HepG2 (cell line): ENCODE measurements around the gene CDK2AP2. TPM values are rescaled to one million over a fixed set of nuclear protein-coding genes. Genes with fewer than 3 reads are reported as not detected.

Experiments
- ATAC-seq: fragments of 200-7000 bp; cut with Tn5 transposase; 3 replicates; pipeline ENCODE4 v1.9.1; 2020; ENCODE audit warnings: mild to moderate bottlenecking, moderate library complexity
- BruUV-seq: library from RNA; stranded (reverse); fragments of 400-500 nt; replicated peaks from 2 replicates; lab custom pipeline; 2021; lab: Mats Ljungman, UMichigan
- CTCF ChIA-PET: fragments of 300-600 bp; formaldehyde crosslinking; extraction: SDS; loops from one replicate; lab custom pipeline; 2021; ENCODE audit warnings: low total read pairs, inconsistent platforms, low intra/inter-chr PET ratio; lab: Yijun Ruan, JAX
- POLR2A ChIA-PET: fragments of 350-600 bp; sonication (Branson Sonifier 250); formaldehyde crosslinking; loops from one replicate; lab custom pipeline; 2020; ENCODE audit warnings: antibody characterized with exemption, inconsistent platforms; lab: Yijun Ruan, JAX
- DNase-seq: peaks from one replicate; pipeline ENCODE4 v3.0.0-alpha.2; 2015; ENCODE audit warnings: low spot score
- FAIRE-seq: peaks from 3 replicates; lab custom pipeline; 2011; peaks lifted over from hg19 to GRCh38; lab: Jason Lieb, UNC
- H2AFZ ChIP-seq: one replicate; pipeline ENCODE4 v1.6.1; 2011; ENCODE audit warnings: low read length, inconsistent platforms
- H3K27ac ChIP-seq: fragments of 300-600 bp; 3 replicates; pipeline ENCODE4 v1.8.0; 2011; ENCODE audit warnings: mixed run types, mild to moderate bottlenecking, mixed read lengths, low read length, inconsistent platforms; ENCODE audit not compliant: insufficient read depth; ENCODE audit errors: extremely low read length
- H3K27me3 ChIP-seq, 2 experiments: fragments of 200-600 bp in 1 of 2; 2 replicates in 1 of 2; 3 replicates in 1 of 2; pipeline versions ENCODE4 v1.6.0 to v1.8.0; 2011; ENCODE audit warnings: low read length in 2 of 2, mild to moderate bottlenecking in 2 of 2, moderate library complexity in 2 of 2, inconsistent platforms in 1 of 2; ENCODE audit not compliant: insufficient read depth in 2 of 2, control insufficient read depth in 1 of 2
- H3K36me3 ChIP-seq, 2 experiments: fragments of 200-600 bp in 1 of 2; replicated peaks in 1 of 2; 2 replicates in 1 of 2; 3 replicates in 1 of 2; pipeline versions ENCODE4 v1.5.1 to v1.8.0; 2011; ENCODE audit warnings: low read length in 2 of 2, inconsistent platforms in 1 of 2; ENCODE audit not compliant: insufficient read depth in 2 of 2, control insufficient read depth in 1 of 2
- H3K4me1 ChIP-seq: 2 replicates; pipeline ENCODE4 v1.5.1; 2012; ENCODE audit warnings: low read length, inconsistent platforms; ENCODE audit not compliant: insufficient read depth
- H3K4me2 ChIP-seq: 2 replicates; pipeline ENCODE4 v1.6.0; 2011; ENCODE audit warnings: low read depth, low read length, inconsistent platforms
- H3K4me3 ChIP-seq, 3 experiments: fragments of 200-600 bp in 1 of 3; sonication (generic), shearing (Covaris generic) in 1 of 3; replicated peaks in 1 of 3; 2 replicates each; pipeline ENCODE4 v1.5.1; 2011 to 2016; ENCODE audit warnings: low read length in 3 of 3, inconsistent platforms in 2 of 3, low read depth in 2 of 3, mild to moderate bottlenecking in 2 of 3, control low read depth in 1 of 3, mixed read lengths in 1 of 3; ENCODE audit not compliant: insufficient read depth in 1 of 3
- H3K79me2 ChIP-seq: one replicate; pipeline ENCODE4 v1.6.1; 2011; ENCODE audit warnings: low read length, inconsistent platforms; ENCODE audit not compliant: insufficient read depth
- H3K9ac ChIP-seq: 2 replicates; pipeline ENCODE4 v1.6.0; 2011; ENCODE audit warnings: mild to moderate bottlenecking, low read depth, low read length, inconsistent platforms; ENCODE audit not compliant: insufficient read depth
- H3K9me3 ChIP-seq: 2 replicates; pipeline ENCODE4 v1.5.1; 2012; ENCODE audit warnings: mild to moderate bottlenecking, low read length
- H4K20me1 ChIP-seq: 2 replicates; pipeline ENCODE4 v1.6.0; 2011; ENCODE audit warnings: inconsistent platforms, mild to moderate bottlenecking, low read length, moderate library complexity; ENCODE audit not compliant: insufficient read depth
- NFAT5 ChIP-seq: sonication (generic); formaldehyde crosslinking; IDR thresholded peaks from 2 replicates; pipeline ENCODE4 v1.4.0; 2020; ENCODE audit warnings: missing genetic modification reagents
- PHB2 ChIP-seq: fragments of 450-650 bp; IDR thresholded peaks from 2 replicates; pipeline ENCODE4 v1.6.1; 2018; ENCODE audit not compliant: partially characterized antibody
- YEATS2 ChIP-seq: sonication (generic); formaldehyde crosslinking; IDR thresholded peaks from 2 replicates; pipeline ENCODE4 v1.4.0; 2020; ENCODE audit warnings: missing genetic modification reagents, borderline replicate concordance
- ZBTB44 ChIP-seq: sonication (generic); formaldehyde crosslinking; IDR thresholded peaks from 2 replicates; pipeline ENCODE4 v1.4.0; 2020; ENCODE audit warnings: missing genetic modification reagents
- ZFAT ChIP-seq: sonication (generic); formaldehyde crosslinking; conservative IDR thresholded peaks from 2 replicates; pipeline ENCODE4 v1.8.1; 2023; ENCODE audit warnings: missing genetic modification reagents, inconsistent platforms
- ZMYM3 ChIP-seq: sonication (generic); formaldehyde crosslinking; IDR thresholded peaks from 2 replicates; pipeline ENCODE4 v1.5.1; 2020; ENCODE audit warnings: mild to moderate bottlenecking, missing genetic modification reagents
- ZNF564 ChIP-seq: sonication (generic); formaldehyde crosslinking; IDR thresholded peaks from 2 replicates; pipeline ENCODE4 v1.8.1; 2023; ENCODE audit warnings: mild to moderate bottlenecking, missing genetic modification reagents
- ZNF768 ChIP-seq: sonication (generic); formaldehyde crosslinking; IDR thresholded peaks from 2 replicates; pipeline ENCODE4 v1.4.0; 2020; ENCODE audit warnings: missing genetic modification reagents
- WGBS: methylation state at CpG from one replicate; pipeline ENCODE4 v1.1.6; 2017; ENCODE audit warnings: low lambda C conversion rate; 5-methylcytosine and 5-hydroxymethylcytosine counted together
- in situ Hi-C: cut with HindIII; loops from 2 replicates; pipeline ENCODE4 v1.10.0; 2017; ENCODE audit warnings: low pct_unique_long_range_greater_than_20kb; ENCODE audit not compliant: extremely low pct_ligation_motif_present
- intact Hi-C: fragments of 100-400 bp; cut with micrococcal nuclease; formaldehyde crosslinking; loops from one replicate; pipeline ENCODE4 v1.10.0; 2022; ENCODE audit not compliant: unreplicated experiment
- polyA plus RNA-seq, 8 experiments: library from polyadenylated mRNA; depleted of rRNA in 3 of 8; stranded (reverse) in 7 of 8; unstranded in 1 of 8; fragments of >200 nt; fragmentation: Illumina TruSeq in 4 of 8; extraction: Trizol in 4 of 8; gene quantifications; 2 replicates each; pipeline versions ENCODE4 v1.2.1 to v1.2.3, GENCODE V29; 2011 to 2016; ENCODE audit warnings: low read depth in 4 of 8, missing spikeins in 1 of 8, mixed read lengths in 1 of 8; ENCODE audit not compliant: insufficient read depth in 1 of 8
- total RNA-seq, 5 experiments: library from RNA; depleted of rRNA; stranded (reverse); fragments of >200 nt; fragmentation: Illumina TruSeq; extraction: Trizol; gene quantifications; 2 replicates each; pipeline ENCODE4 v1.2.3, GENCODE V29; 2016; ENCODE audit warnings: low read depth in 1 of 5
- TF ChIP-seq, protein P1 (sequence below): sonication (generic); formaldehyde crosslinking; IDR thresholded peaks from 2 replicates; pipeline ENCODE4 v1.9.0; 2021; ENCODE audit warnings: missing genetic modification reagents, borderline replicate concordance

CDK2AP2 gene
- total and polyA plus RNA-seq, 2 of the 13 experiments (the other 11 are each of a cell fraction or from before 2014, with no cell fraction given): 15.0 to 23.2 TPM

GRCh38 chr11:67543585-67543984 is 35.6 kb upstream of the CDK2AP2 start:
- in situ Hi-C loops (no loop called here), intact Hi-C loops (no loop called here)
- Histone ChIP-seq H3K9ac (no peak overlapping the region), H3K79me2 (no peaks in the 10 kb centered on the region), H3K4me2 (no peak overlapping the region), H3K4me3 (no peak overlapping the region), H2AFZ (no peak overlapping the region), H4K20me1 (no peaks in the 10 kb centered on the region), H3K4me1 (peaks cover 49% of the 10 kb centered on the region), H3K9me3 (no peaks in the 10 kb centered on the region), H3K36me3 (no peaks in the 10 kb centered on the region), H3K27me3 (no peaks in the 10 kb centered on the region), H3K27ac (no peak overlapping the region)
- FAIRE-seq (no peak), DNase-seq (no peak), ATAC-seq (no peak)
- no TSS peak for BruUV-seq
- ChIA-PET POLR2A (no interaction called here), CTCF (no interaction called here)
- 14% methylated on average over 2 of the region's 2 CpGs for WGBS
- TF ChIP-seq ZFAT (CRISPR knock-in tag) (no peak), PHB2 (no peak), ZNF564 (CRISPR knock-in tag) (no peak), ZNF768 (CRISPR knock-in tag) (peak; percentile 96), YEATS2 (CRISPR knock-in tag) (no peak), ZMYM3 (CRISPR knock-in tag) (0 out of 2 replicates have a peak, but pooled peaks have one; percentile 37)
- TF ChIP-seq, protein P1, sequence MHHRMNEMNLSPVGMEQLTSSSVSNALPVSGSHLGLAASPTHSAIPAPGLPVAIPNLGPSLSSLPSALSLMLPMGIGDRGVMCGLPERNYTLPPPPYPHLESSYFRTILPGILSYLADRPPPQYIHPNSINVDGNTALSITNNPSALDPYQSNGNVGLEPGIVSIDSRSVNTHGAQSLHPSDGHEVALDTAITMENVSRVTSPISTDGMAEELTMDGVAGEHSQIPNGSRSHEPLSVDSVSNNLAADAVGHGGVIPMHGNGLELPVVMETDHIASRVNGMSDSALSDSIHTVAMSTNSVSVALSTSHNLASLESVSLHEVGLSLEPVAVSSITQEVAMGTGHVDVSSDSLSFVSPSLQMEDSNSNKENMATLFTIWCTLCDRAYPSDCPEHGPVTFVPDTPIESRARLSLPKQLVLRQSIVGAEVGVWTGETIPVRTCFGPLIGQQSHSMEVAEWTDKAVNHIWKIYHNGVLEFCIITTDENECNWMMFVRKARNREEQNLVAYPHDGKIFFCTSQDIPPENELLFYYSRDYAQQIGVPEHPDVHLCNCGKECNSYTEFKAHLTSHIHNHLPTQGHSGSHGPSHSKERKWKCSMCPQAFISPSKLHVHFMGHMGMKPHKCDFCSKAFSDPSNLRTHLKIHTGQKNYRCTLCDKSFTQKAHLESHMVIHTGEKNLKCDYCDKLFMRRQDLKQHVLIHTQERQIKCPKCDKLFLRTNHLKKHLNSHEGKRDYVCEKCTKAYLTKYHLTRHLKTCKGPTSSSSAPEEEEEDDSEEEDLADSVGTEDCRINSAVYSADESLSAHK (CRISPR knock-in tag): no peak

- Histone ChIP-seq H3K27me3 (no peaks in the 10 kb centered on the region), H3K27ac (no peak overlapping the region), H3K9ac (no peak overlapping the region), H2AFZ (no peak overlapping the region)
- no peak for TF ChIP-seq ZBTB44 (CRISPR knock-in tag)
- TF ChIP-seq NFAT5 (CRISPR knock-in tag): no peak
- TF ChIP-seq, all 625 proteins: peak for 0
- intact Hi-C loops: no loop called here
- ATAC-seq: no peak
- BruUV-seq: no TSS peak
- ChIA-PET CTCF (no interaction called here), POLR2A (no interaction called here)
- no peak for FAIRE-seq
- Histone ChIP-seq H3K9me3 (no peaks in the 10 kb centered on the region), H3K4me2 (0 out of 2 replicates have a peak overlapping the region, but pooled peaks have one; percentile 5), H4K20me1 (no peaks in the 10 kb centered on the region), H3K4me3 (no peak overlapping the region), H3K79me2 (no peaks in the 10 kb centered on the region), H3K4me1 (peaks cover 47% of the 10 kb centered on the region), H3K36me3 (no peaks in the 10 kb centered on the region)
- in situ Hi-C loops: no loop called here
- 20% methylated on average over 7 of the region's 7 CpGs for WGBS
- no peak for DNase-seq
Measured at GRCh38 chr11:67542971-67543370, 35.0 kb upstream of the CDK2AP2 start.
